ENCODE data around the gene SEMA4C.

The SEMA4C gene

DNA sequence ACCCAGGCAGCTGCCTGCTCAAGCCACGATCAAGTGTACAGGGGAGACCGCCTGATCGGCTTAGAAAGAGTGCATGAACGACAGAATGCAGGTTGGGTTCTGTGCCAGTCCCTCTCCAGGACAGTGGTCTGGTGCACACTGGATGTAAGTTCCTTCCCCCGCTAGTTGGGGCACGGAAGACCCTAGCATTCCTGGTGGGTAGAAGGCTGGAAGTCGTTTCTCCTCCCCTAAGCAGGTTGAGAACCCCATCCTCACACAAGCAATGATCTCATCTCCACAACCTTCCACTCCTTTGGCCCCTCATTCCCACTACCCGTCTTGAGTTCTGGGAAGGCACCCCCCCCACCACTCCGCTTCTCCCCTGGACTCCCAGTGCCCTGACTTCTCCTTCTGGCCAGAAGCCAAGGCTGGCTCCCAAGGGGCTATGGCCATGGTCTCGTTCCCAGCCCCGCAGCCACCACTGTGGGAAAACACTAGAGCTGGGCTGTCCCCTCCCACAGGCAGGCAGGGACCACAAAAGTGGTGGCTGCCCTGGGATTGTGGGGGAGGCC, 10.7 kb downstream of the SEMA4C start:
- TF ChIP-seq, protein P1, sequence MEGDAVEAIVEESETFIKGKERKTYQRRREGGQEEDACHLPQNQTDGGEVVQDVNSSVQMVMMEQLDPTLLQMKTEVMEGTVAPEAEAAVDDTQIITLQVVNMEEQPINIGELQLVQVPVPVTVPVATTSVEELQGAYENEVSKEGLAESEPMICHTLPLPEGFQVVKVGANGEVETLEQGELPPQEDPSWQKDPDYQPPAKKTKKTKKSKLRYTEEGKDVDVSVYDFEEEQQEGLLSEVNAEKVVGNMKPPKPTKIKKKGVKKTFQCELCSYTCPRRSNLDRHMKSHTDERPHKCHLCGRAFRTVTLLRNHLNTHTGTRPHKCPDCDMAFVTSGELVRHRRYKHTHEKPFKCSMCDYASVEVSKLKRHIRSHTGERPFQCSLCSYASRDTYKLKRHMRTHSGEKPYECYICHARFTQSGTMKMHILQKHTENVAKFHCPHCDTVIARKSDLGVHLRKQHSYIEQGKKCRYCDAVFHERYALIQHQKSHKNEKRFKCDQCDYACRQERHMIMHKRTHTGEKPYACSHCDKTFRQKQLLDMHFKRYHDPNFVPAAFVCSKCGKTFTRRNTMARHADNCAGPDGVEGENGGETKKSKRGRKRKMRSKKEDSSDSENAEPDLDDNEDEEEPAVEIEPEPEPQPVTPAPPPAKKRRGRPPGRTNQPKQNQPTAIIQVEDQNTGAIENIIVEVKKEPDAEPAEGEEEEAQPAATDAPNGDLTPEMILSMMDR (IDR thresholded peaks at IDR 0.05): no peak
- Histone ChIP-seq H3K4me3 (peak overlapping the region; percentile 94), H3K27ac (peak overlapping the region; percentile 84 to 88)
- DNase-seq (ENCODE audit: low spot score): peak; percentile 86

DNA sequence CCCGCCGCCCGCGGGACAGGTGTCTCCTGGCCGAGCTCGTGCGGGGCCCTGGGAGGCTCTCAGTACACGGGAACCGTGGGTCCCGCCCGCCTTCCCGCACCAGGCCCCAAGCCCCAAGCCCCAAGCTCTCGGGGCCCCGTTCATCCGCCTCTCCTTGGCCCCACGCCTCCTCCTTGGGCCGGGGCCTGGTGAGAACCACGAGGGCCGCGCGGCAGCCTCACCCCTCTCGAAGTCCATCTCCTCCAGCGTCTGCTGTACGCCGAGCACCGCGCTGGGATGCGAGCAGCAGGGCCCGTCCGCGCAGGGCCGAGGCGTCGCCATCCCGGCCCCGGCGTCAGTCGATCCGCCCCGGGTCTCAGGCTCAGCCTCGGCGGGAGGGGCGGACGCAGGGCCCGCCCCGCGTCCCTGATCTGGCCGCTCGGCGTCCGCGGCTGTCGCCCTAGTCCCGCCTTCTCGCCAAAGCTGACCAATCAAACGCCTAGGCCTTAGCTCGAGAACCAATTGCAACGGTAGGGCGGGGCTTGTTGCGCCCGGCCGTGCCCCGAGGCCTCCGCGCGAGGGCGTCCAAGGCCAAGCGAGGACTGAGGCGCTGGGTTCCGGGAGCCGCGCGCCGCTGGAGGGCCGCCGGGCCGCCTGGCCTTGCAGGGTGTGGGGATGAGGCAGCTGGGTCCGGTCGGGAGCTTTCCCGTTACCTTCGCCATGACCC, 12.1 kb downstream of the SEMA4C start, which contains the start of gene ANKRD39:
Gene ANKRD39 (minus strand): TSS at position 350 of the 706 bp plus-strand sequence. CDS start 29 bp downstream, at position 321.
- TF ChIP-seq, protein P1 (IDR thresholded peaks at IDR 0.05): peak; percentile 72
- Histone ChIP-seq H3K4me3 (peak within 1 kb of the TSS; percentile 94), H3K27ac (peak within 1 kb of the TSS; percentile 84 to 88)
- DNase-seq (ENCODE audit: low spot score): peak; percentile 98

DNA sequence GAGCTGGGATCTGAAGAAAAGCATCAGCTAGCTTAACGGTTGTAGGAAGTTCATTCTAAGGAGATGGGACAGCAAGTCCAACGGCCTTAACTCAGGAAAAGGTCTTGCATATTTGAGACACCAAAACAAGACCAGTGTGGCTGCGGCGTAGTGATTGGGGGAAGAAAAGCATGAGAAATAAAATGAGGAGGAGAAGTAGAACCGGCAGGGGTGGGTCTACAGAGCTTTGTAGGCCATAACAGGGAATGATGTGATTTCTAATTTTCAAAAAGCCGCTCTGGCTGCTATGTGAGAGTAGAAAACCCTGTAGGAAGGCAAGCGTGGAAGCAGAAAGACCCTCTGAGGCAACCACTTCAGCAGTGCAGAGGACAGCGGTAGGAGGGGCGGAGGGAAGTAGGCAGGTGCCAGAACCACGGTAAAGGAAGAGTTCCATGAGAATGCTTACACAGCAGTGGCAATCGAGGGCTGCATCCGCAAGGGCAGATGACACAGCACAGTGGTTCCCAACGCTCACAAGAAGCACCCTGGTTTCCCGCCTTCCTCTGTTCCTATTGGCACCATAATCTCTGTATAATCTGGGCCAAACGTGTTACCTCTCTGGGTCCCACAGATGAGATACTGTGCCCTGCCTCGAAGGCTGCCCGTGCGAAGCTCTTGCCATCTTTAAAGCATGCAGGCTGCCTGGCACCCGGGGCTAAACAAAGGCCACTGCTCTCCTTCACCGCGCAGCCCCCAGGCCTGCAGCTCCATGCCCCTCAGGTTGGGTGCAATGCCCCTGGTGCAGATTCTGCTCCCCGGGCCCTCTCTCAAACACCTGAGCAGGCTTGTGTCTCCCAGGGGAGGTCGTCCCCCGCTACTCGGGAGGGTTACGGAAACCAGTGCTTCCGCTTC, 12.9 kb downstream of the SEMA4C start:
- peak; percentile 81 for DNase-seq (ENCODE audit: low spot score)
- Histone ChIP-seq H3K4me3 (peak overlapping the region; percentile 94), H3K27ac (peak overlapping the region; percentile 32 to 88)
- TF ChIP-seq, protein P1 (IDR thresholded peaks at IDR 0.05): no peak

DNA sequence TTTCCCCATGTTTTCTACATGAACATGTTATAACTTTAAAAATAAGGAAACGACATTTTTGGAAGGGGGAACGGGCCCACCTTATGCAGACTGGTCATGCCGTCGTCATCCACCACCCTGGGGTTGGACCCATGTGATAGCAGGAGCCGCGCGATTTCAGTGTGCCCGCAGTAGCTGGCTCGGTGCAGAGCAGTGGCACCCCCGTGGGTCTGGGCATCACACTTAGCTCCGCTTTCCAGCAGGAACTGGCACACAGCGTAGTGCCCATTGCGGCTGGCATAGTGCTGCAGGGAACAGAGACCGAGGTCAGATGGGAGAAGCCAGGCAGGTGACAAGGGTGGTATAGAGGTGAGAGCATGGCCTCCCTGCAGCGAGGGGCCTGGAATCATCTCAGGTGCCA, 16.6 kb downstream of the SEMA4C start:
- DNase-seq (ENCODE audit: low spot score): peak; percentile 58
- Histone ChIP-seq H3K27ac (no peak overlapping the region), H3K4me3 (no peak overlapping the region)
- TF ChIP-seq, protein P1 (IDR thresholded peaks at IDR 0.05): no peak

DNA sequence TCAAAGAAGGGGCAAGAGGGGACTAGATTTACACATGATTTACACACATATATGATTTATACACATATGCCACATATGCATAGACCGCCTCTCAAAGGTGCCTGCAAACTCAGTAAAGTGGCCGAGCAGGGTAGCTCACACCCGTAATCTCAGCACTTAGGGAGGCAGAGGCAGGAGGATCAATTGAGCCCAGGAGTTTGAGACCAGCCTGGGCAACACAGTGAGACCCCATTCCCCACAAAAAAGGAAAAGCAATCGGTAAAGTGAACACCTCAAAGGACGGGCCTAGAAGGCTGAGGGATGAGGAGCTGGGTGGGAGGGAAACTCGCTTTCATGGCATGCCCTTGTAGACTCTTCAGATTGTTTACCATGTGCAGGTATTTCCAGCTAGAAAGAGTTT, 17.2 kb downstream of the SEMA4C start:
- Histone ChIP-seq H3K4me3 (no peak overlapping the region), H3K27ac (no peak overlapping the region)
- DNase-seq (ENCODE audit: low spot score): no peak
- TF ChIP-seq, protein P1 (IDR thresholded peaks at IDR 0.05): no peak

GRCh38 chr2:96848264-96848663, 21.6 kb downstream of the SEMA4C start:
- peak; percentile 62 for DNase-seq (ENCODE audit: low spot score)
- Histone ChIP-seq H3K4me3 (no peak overlapping the region), H3K27ac (no peak overlapping the region)
- TF ChIP-seq, protein P1 (IDR thresholded peaks at IDR 0.05): no peak

Data from coronary artery (tissue), 2 donors.